ENCODE results near the gene HEPACAM2. TPM values are rescaled to one million over a fixed set of nuclear protein-coding genes. Genes with fewer than 3 reads are reported as not detected.

The HEPACAM2 gene
- total RNA-seq, 1 donor from 2014 or later: not detected

DNA sequence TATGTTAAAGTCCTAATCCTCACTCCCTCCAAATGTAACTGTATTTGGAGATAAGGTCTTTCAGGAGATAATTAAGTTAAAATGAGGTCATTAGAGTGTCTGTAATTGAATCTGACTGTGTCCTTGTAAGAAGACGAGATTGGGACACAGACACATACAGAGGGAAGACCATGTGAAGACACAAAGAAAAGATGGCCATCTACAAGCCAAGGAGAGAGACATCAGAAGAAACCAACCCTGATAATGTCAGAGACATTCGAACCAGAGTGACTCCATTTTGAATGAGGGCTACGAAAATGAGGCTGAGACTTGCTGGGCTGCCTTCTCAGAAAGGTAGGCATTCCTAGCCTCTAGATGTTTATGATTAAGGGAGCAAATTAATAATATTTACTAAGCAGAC, 77.5 kb downstream of the HEPACAM2 start:
- no peak for DNase-seq (ENCODE audit: extremely low read depth, low read depth, low spot score)

DNA sequence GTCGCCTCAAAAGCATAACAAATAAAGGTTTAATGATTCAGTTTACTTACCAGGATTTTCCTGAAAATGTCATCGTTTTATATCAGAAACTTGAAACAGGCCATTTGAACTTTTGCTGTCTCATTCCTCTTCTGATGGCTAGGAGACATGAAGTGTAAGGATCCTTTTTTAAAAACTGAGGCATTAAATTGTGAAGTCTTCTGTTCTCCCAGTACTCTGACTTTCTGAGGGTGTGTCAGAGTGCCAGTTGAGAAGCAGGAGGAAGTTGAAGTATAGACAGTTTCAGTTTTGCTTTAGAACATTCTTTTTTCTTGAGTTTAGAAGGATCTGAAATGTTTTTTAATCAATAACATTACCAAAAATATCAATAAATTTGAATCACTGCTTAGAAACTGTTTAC, 78.1 kb downstream of the HEPACAM2 start, which contains the start of gene SAMD9L:
SAMD9L (minus strand) TSS at position 242 of the 400 bp plus-strand sequence. CDS start 12,414 bp downstream, outside the sequence.
- DNase-seq (ENCODE audit: extremely low read depth, low read depth, low spot score): no peak

DNA sequence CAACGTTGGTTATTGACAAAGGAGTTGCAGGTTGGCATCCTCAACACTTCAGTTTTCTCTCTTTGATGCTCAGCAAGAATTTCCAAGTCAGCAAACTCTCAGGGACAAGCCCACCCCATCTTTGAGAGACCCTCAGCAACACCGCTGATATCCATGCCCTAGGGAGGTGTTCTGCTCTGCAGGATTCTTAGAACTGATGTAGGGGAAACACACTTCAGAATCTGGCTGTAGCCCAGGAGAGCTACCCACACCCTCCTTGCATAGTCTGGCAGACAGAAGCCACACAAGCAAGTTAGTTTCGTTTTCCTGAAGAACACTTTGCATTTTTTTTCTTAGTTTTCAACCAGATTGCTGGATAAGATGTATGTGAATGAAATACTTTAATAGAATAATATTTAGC, 78.9 kb downstream of the HEPACAM2 start:
- DNase-seq (ENCODE audit: extremely low read depth, low read depth, low spot score): no peak

DNA sequence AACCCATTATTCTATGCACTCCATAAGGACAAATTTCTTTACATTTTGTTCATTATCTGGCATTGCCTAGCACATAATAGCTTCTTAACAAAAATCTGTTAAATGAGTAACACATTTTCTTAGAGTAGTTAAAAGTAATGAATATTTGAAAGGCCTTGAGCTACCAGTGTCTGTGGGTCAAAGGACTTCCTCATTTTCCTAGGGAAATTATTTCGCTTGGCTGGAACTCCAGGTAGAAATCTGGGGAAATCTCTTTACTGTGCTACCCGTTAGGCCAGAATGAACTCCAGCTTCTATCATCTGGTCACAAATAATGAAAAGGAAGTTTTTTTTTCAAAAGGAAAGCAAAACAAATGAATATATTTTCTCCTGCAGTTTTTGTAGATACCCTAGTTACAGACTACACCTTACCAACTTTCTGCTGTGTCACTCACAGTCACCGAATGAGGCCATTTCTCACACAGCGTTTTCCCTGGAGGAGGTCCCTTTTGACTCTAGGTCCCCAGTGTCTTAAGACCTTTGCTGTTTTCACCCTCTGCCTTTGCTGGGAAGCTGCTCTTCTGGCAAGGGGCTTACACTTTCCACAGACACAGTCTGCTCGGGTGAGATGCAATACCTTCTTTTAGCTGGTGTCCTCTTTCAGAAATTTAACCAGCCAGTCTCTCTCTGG, 79.7 kb downstream of the HEPACAM2 start:
- no peak for DNase-seq (ENCODE audit: extremely low read depth, low read depth, low spot score)

DNA sequence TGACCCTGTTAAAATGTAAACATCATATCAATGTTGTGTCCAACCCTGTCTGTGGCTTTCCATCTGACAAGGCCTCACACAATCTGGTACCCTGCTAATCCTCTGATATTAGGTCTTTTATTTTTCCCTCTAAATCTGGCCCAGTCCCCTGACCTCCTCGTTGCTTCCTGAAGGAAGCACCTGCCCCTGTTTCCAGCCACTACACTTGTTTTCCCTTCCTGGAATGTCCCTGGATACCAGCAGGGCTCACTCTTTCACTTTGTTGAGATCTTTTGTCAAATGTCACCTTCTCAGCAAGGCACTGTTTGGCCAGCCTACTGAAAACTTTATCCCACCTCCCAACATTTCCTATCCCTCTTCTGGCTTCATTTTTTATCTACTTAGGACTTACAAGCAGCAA, 80.2 kb downstream of the HEPACAM2 start:
- DNase-seq (ENCODE audit: extremely low read depth, low read depth, low spot score): no peak

DNA sequence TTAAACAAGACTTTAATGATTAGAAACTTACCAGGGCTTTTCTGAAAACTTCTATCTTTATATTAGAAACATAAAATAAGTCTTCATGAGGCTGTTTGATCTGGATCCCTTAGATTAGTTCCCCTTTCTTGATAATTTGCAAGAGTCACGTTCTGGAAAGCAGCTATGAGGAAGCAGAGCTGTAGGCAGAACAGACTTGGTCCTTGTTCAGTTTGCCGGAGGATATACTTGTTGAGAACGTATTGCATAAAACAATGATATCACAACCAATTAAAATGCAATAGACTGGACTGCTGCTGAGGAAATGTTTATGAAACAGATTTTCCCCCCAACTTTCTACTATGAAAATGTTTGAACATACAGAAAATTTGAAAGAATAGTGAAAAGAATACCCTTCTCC, 80.9 kb downstream of the HEPACAM2 start:
- DNase-seq (ENCODE audit: extremely low read depth, low read depth, low spot score): no peak

DNA sequence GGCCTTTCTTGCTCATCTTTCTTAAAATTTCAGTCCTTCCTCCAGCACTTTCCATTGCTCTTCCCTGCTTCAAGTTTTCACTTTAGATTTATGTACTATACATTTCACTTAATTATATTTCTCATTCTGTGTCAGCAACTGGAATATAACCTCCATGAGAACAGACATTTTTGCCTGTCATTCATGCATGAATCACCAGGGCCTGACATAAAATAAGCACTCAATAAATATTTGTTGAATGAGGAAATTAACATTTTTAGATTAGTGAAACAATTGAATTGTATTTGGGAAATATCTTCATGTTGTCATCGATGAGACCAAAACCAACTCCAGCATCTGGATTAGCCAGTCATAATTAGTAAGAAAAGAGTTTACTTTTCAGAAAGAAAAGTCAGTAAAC, 84.1 kb downstream of the HEPACAM2 start:
- no peak for DNase-seq (ENCODE audit: extremely low read depth, low read depth, low spot score)

DNA sequence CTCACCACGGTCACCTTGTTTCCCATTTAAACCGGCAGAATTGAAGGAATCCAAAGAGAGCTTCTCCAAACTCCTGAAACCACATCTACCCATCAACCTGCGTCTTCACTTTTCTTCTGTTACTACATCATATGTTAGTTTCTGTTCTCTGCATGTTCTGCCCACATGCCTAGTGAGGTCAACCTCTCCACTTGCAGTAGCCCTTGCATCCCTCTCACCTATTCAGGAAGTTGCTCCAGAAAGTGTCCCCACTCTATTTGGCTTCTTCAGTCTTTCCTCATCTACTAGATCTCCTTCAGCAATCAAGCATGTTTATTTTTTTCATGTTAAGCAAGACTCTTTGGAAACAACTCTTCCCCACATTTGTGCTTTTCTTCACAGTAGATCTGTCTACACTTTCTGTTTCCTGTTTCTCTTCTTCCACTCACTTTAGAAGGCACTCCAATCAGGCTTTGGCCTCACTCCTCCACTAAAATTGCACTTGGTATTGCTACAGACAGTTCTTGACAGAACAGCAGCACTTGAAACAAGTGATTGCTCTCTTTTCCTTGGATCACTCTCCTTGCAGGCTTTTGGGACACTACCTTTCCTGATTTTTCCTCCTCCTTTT, 85.6 kb downstream of the HEPACAM2 start:
- no peak for DNase-seq (ENCODE audit: extremely low read depth, low read depth, low spot score)

DNA sequence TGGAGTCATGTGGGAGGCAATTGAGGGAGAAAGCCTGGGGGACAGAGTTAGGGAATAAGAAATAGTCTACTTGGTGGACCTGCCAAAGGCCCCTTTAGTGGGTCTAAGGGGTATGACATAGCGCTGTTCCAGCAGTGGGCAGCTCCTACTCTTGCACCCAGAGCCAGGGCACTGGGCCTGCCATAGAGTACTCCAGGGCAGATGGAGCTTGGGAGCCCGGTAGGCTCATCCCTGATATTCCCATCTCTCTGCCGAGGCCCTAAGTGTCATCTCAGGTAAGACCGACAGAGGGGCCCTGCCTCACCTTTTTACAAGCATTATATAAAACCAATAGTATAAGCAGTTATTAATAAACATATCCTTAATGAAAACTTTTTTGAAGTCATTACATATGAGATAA, 87.7 kb downstream of the HEPACAM2 start:
- no peak for DNase-seq (ENCODE audit: extremely low read depth, low read depth, low spot score)

Other genes starting within 250 kb of the HEPACAM2 start
- gene SAMD9, start 108.5 kb downstream of the HEPACAM2 start, total RNA-seq: 8.4 and 16.5 TPM in 2 replicates
- gene SAMD9L, start 78.1 kb downstream of the HEPACAM2 start, total RNA-seq: 22.6 and 43.6 TPM in 2 replicates
- 11.8 and 15.5 TPM in 2 replicates for gene VPS50, start 5.9 kb upstream of the HEPACAM2 start, total RNA-seq

All from glomerular endothelial cell (primary cell).